Smooth muscle cell (in vitro differentiated cells): Measurements from ENCODE around the gene DEPDC5. TPM values are rescaled to one million over a fixed set of nuclear protein-coding genes. Genes with fewer than 3 reads are reported as not detected.

Experiments used
- DNase-seq: peaks from one replicate; lab custom pipeline; 2025; ENCODE audit not compliant: unreplicated experiment; lab: John Stamatoyannopoulos, UW
- H2AFZ ChIP-seq: fragments of 200-600 bp; sonication (generic); 2 replicates; pipeline ENCODE4 v1.6.0; 2016; ENCODE audit warnings: antibody characterized with exemption, low read depth, mild to moderate bottlenecking
- H3F3A ChIP-seq: fragments of 200-600 bp; sonication (generic); 2 replicates; pipeline ENCODE4 v1.6.0; 2017; ENCODE audit warnings: antibody characterized with exemption, low read depth
- H3K27ac ChIP-seq: fragments of 200-600 bp; sonication (generic); 2 replicates; pipeline ENCODE4 v1.5.1; 2016; ENCODE audit warnings: low read depth, mild to moderate bottlenecking
- H3K27me3 ChIP-seq: fragments of 200-600 bp; sonication (generic); 2 replicates; pipeline ENCODE4 v1.6.1; 2016; ENCODE audit warnings: low read depth, mild to moderate bottlenecking
- H3K36me3 ChIP-seq: fragments of 200-600 bp; sonication (generic); 2 replicates; pipeline ENCODE4 v1.5.1; 2016; ENCODE audit warnings: low read depth
- H3K4me1 ChIP-seq: fragments of 200-600 bp; sonication (generic); 2 replicates; pipeline ENCODE4 v1.5.1; 2016; ENCODE audit warnings: low read depth
- H3K4me2 ChIP-seq: fragments of 200-600 bp; sonication (generic); 2 replicates; pipeline ENCODE4 v1.6.0; 2016; ENCODE audit warnings: mild to moderate bottlenecking
- H3K4me3 ChIP-seq: fragments of 200-600 bp; sonication (generic); 2 replicates; pipeline ENCODE4 v1.5.1; 2016; ENCODE audit warnings: mild to moderate bottlenecking
- H3K79me2 ChIP-seq: fragments of 200-600 bp; sonication (generic); 2 replicates; pipeline ENCODE4 v1.6.0; 2016; ENCODE audit warnings: low read depth, mild to moderate bottlenecking
- H3K9ac ChIP-seq: fragments of 200-600 bp; sonication (generic); 2 replicates; pipeline ENCODE4 v1.6.0; 2016; ENCODE audit warnings: low read depth
- H3K9me3 ChIP-seq: fragments of 200-600 bp; sonication (generic); replicated peaks from 2 replicates; pipeline ENCODE4 v1.5.1; 2016; ENCODE audit warnings: low read depth
- H4K20me1 ChIP-seq: fragments of 200-600 bp; sonication (generic); 2 replicates; pipeline ENCODE4 v1.6.0; 2016; ENCODE audit warnings: low read depth
- WGBS: methylation state at CpG from one replicate; pipeline ENCODE4 v1.1.7; 2016; ENCODE audit warnings: low lambda C conversion rate; 5-methylcytosine and 5-hydroxymethylcytosine counted together
- polyA plus RNA-seq: library from polyadenylated mRNA; unstranded; fragments of >200 nt; fragmentation: Nextera tagmentation; extraction: Ambion mirVana; gene quantifications from 2 replicates; pipeline ENCODE4 v1.2.1, GENCODE V29; 2016
- total RNA-seq: library from RNA; depleted of rRNA; stranded (reverse); fragments of >200 nt; gene quantifications from 2 replicates; pipeline ENCODE4 v1.2.3, GENCODE V29; 2014
- TF ChIP-seq, protein P1 (sequence below): fragments of 200-600 bp; sonication (generic); IDR thresholded peaks from 2 replicates; pipeline ENCODE4 v1.5.1; 2017; ENCODE audit warnings: borderline replicate concordance, mild to moderate bottlenecking, antibody characterized with exemption; ENCODE audit not compliant: insufficient read depth, poor library complexity, severe bottlenecking

Gene DEPDC5
- total and polyA plus RNA-seq, 2 experiments from 2014 or later: 8.5 to 11.6 TPM

DNA sequence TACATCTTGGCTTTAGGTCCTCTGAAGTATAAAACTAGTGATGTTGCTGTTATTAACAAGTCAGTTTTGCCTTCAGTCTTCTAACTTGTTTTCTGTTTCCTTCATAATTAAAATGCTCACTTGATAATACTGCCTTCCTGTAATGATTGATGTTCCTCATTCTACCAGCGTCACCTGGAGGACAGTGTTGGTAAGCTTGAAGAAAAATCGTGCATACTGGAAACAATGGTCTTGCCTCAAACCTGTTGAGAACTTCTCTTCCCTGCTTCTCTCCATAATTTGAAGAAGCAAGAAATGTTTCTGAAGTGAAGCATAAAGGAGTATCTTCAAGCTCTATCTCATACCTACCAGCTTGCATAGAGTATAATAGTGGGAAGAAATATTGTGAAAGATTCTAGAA, 193.5 kb downstream of the DEPDC5 start:
- Histone ChIP-seq H3K4me2 (no peak overlapping the region), H3K9ac (no peak overlapping the region), H3K27ac (peak overlapping the region; percentile 22), H3K27me3 (no peaks in the 10 kb centered on the region), H2AFZ (no peak overlapping the region), H3K4me3 (no peak overlapping the region), H3F3A (peaks cover 12% of the 10 kb centered on the region), H4K20me1 (peaks cover 64% of the 10 kb centered on the region), H3K79me2 (peaks cover 68% of the 10 kb centered on the region), H3K9me3 (no peaks in the 10 kb centered on the region), H3K36me3 (no peaks in the 10 kb centered on the region), H3K4me1 (peaks cover 31% of the 10 kb centered on the region)
- WGBS: 71% methylated on average over 2 of the region's 2 CpGs
- TF ChIP-seq, protein P1, sequence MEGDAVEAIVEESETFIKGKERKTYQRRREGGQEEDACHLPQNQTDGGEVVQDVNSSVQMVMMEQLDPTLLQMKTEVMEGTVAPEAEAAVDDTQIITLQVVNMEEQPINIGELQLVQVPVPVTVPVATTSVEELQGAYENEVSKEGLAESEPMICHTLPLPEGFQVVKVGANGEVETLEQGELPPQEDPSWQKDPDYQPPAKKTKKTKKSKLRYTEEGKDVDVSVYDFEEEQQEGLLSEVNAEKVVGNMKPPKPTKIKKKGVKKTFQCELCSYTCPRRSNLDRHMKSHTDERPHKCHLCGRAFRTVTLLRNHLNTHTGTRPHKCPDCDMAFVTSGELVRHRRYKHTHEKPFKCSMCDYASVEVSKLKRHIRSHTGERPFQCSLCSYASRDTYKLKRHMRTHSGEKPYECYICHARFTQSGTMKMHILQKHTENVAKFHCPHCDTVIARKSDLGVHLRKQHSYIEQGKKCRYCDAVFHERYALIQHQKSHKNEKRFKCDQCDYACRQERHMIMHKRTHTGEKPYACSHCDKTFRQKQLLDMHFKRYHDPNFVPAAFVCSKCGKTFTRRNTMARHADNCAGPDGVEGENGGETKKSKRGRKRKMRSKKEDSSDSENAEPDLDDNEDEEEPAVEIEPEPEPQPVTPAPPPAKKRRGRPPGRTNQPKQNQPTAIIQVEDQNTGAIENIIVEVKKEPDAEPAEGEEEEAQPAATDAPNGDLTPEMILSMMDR: peak; percentile 10
- DNase-seq: no peak

DNA sequence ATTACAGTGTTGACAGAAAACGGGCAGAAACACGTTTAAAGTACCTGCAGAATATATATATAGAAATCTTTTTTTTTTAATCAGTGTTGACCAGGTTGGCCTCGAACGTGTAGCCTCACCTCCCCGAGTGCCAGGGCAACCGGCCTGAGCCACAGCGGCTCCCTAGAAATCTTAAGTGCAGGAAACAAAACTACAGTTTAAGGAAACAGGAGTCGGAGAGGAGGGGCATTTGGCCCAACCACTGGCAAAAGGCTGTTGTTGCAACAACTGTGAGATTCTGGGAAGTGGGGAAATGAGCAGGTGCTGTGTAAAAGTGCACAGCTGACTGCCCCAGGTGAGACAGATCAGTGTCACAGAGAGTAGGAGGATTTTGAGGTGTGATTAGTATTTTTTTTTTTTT, 194.2 kb downstream of the DEPDC5 start:
- H3F3A ChIP-seq: peaks cover 12% of the 10 kb centered on the region
- H3K79me2 ChIP-seq: peaks cover 72% of the 10 kb centered on the region
- no peaks in the 10 kb centered on the region for H3K27me3 ChIP-seq
- no peak overlapping the region for H3K27ac ChIP-seq
- peaks cover 36% of the 10 kb centered on the region for H3K4me1 ChIP-seq
- H3K9ac ChIP-seq: no peak overlapping the region
- H2AFZ ChIP-seq: no peak overlapping the region
- no peak overlapping the region for H3K4me2 ChIP-seq
- no peaks in the 10 kb centered on the region for H3K36me3 ChIP-seq
- 93% methylated on average over 8 of the region's 8 CpGs for WGBS
- TF ChIP-seq, protein P1: no peak
- H3K4me3 ChIP-seq: no peak overlapping the region
- H4K20me1 ChIP-seq: peaks cover 71% of the 10 kb centered on the region
- no peak for DNase-seq
- no peaks in the 10 kb centered on the region for H3K9me3 ChIP-seq

- Histone ChIP-seq H3K4me2 (no peak overlapping the region), H2AFZ (no peak overlapping the region), H3F3A (peaks cover 11% of the 10 kb centered on the region), H3K79me2 (peaks cover 89% of the 10 kb centered on the region), H3K4me1 (peaks cover 35% of the 10 kb centered on the region), H3K27ac (no peak overlapping the region), H3K36me3 (no peaks in the 10 kb centered on the region), H3K27me3 (no peaks in the 10 kb centered on the region), H3K4me3 (no peak overlapping the region), H3K9ac (no peak overlapping the region), H4K20me1 (peaks cover 94% of the 10 kb centered on the region), H3K9me3 (no peaks in the 10 kb centered on the region)
- TF ChIP-seq, protein P1: no peak
- no peak for DNase-seq
- WGBS: 91% methylated on average over 4 of the region's 4 CpGs
Measured at GRCh38 chr22:31950226-31950625, 196.4 kb downstream of the DEPDC5 start.
